HG02943 (cell line): ENCODE data around the gene PITPNM3.

Source experiments
- ATAC-seq: cut with Tn5 transposase; IDR thresholded peaks from one replicate; pipeline ENCODE4 v1.9.1; 2021; ENCODE audit warnings: mild to moderate bottlenecking, low read depth, moderate library complexity; ENCODE audit not compliant: unreplicated experiment

Gene PITPNM3

GRCh38 chr17:6505425-6506142 is 50.8 kb downstream of the PITPNM3 start:
- ATAC-seq, result no peak

- ATAC-seq, result no peak
Observed at GRCh38 chr17:6503641-6504195, 52.6 kb downstream of the PITPNM3 start.

GRCh38 chr17:6502871-6503509 is 53.4 kb downstream of the PITPNM3 start:
- ATAC-seq, result no peak

- no peak for ATAC-seq
Observed at GRCh38 chr17:6502142-6502541, 54.2 kb downstream of the PITPNM3 start.

GRCh38 chr17:6501359-6501758 is 55.0 kb downstream of the PITPNM3 start:
- ATAC-seq, result no peak

- no peak for ATAC-seq
Observed at GRCh38 chr17:6498901-6499540, 57.3 kb downstream of the PITPNM3 start.

- no peak for ATAC-seq
Observed at GRCh38 chr17:6498356-6498755, 58.0 kb downstream of the PITPNM3 start.

- no peak for ATAC-seq
Observed at GRCh38 chr17:6497496-6498221, 58.7 kb downstream of the PITPNM3 start.

- no peak for ATAC-seq
Observed at GRCh38 chr17:6496640-6497441, 59.5 kb downstream of the PITPNM3 start.

GRCh38 chr17:6496116-6496481 is 60.3 kb downstream of the PITPNM3 start:
- ATAC-seq, result no peak

GRCh38 chr17:6495450-6496115 is 60.8 kb downstream of the PITPNM3 start:
- no peak for ATAC-seq

GRCh38 chr17:6494239-6494941 is 62.0 kb downstream of the PITPNM3 start:
- no peak for ATAC-seq

GRCh38 chr17:6492892-6493674 is 63.3 kb downstream of the PITPNM3 start:
- no peak for ATAC-seq

GRCh38 chr17:6491071-6491700 is 65.2 kb downstream of the PITPNM3 start:
- ATAC-seq, result no peak

GRCh38 chr17:6489016-6489550 is 67.3 kb downstream of the PITPNM3 start:
- no peak for ATAC-seq

GRCh38 chr17:6488008-6488539 is 68.3 kb downstream of the PITPNM3 start:
- ATAC-seq, result no peak
